ENCODE data around the gene KIAA1217. TPM values are rescaled to one million over a fixed set of nuclear protein-coding genes. Genes with fewer than 3 reads are reported as not detected.

The KIAA1217 gene
- total and polyA plus RNA-seq, 9 of the 15 experiments (the other 6 are each of a cell fraction or from before 2014, with no cell fraction given): 0.04 TPM; not detected in 8

DNA sequence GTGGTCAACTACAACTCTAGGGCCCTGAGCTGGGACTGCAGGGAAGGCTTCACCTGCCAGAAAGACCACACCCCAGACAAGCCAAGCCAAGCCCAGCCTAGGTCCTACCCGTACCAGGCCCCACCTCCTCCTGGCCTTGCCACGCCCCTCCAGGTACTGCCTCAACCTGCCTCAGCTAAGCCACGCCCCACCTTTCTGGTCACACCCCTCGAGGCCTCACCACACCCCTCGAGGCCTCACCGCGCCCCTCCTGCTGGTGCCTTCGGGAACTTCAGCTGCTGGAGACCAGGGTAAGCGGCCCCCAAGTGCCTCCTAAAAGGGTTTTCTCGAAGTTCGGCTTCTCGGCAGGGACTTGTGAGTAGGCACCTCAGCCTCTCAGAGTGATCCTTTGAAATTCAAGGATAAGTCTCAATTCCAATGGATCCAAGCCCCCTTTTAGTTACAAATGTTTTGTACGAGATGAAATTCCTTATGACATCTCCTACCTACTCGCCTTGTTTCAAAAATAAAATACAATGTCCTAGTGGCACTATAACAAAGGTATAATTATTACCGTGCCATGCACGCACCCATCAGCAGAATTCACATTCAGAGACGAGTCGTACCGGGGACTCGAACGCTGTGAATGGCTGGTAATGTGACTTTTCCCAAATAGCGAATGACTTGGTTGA lies 343.5 kb downstream of the KIAA1217 start:
- Histone ChIP-seq H3K9ac (ENCODE audit: insufficient read depth in 1 of 2, low read depth in 2 of 2, low read length in 2 of 2) (no peak overlapping the region), H2AFZ (ENCODE audit: low read depth, low read length) (peak overlapping the region; percentile 72), H3K36me3 (ENCODE audit: control insufficient read depth, insufficient read depth, low read length) (no peaks in the 10 kb centered on the region), H3K4me1 (replicated peaks in 1 of 2; ENCODE audit: control insufficient read depth in 2 of 2, insufficient read depth in 2 of 2, low read length in 2 of 2) (peaks cover 4 to 5% of the 10 kb centered on the region in 2 experiments; a peak in 4 of 5 replicates), H4K20me1 (replicated peaks; ENCODE audit: control insufficient read depth, insufficient read depth, low read length) (no peaks in the 10 kb centered on the region), H3K4me3 (no peak overlapping the region), H3K9me1 (ENCODE audit: control insufficient read depth, insufficient read depth, low read length) (no peaks in the 10 kb centered on the region), H3K9me3 (replicated peaks; ENCODE audit: control insufficient read depth, insufficient read depth, low read depth, low read length) (no peaks in the 10 kb centered on the region), H3K79me2 (ENCODE audit: control insufficient read depth, insufficient read depth, low read length) (no peaks in the 10 kb centered on the region), H3K27me3 (ENCODE audit: control insufficient read depth in 2 of 2, insufficient read depth in 2 of 2, low read length in 2 of 2) (peaks cover 13 to 45% of the 10 kb centered on the region in 2 experiments; a peak in 4 of 5 replicates), H3K27ac (ENCODE audit: extremely low read depth, low read depth, low read length) (no peak overlapping the region), H3K4me2 (ENCODE audit: insufficient read depth, low read length) (peak overlapping the region; percentile 7; the same call in 1 of the 2 replicates)
- in situ Hi-C loops (cut with MboI) (no loop called here), intact Hi-C loops (cut with micrococcal nuclease) (no loop called here)
- BruUV-seq (replicated peaks): no TSS peak
- CTCF ChIA-PET (ENCODE audit: low intra/inter-chr PET ratio): interaction anchor here (0.6 kb wide), 1 partner anchor 34 kb away, joined by 3 read pairs; no protein-coding TSS in a partner anchor
- peak; percentile 93 for FAIRE-seq
- WGBS (ENCODE audit: insufficient coverage, low coverage, missing lambda C conversion rate): 16% methylated on average over 21 of the region's 22 CpGs
- peak; percentile 97 for ATAC-seq
- DNase-seq (ENCODE audit: extremely low read depth in 1 of 4, low spot score in 3 of 4): peak; percentile 85 to 97 (median 92)
- POLR2A ChIA-PET: interaction anchor here (0.6 to 0.8 kb wide), 2 partner anchors 17 to 308 kb away, joined by 3 to 4 read pairs; no protein-coding TSS in a partner anchor
- TF ChIP-seq STAT5A (IDR thresholded peaks at IDR 0.05; ENCODE audit: borderline replicate concordance, low read length): no peak
- TF ChIP-seq ZNF57 (CRISPR knock-in tag; IDR thresholded peaks at IDR 0.05): no peak
- no peak for TF ChIP-seq CCAR2 (IDR thresholded peaks at IDR 0.05; ENCODE audit: low read depth, low read length)
- TF ChIP-seq ZBTB7A (IDR thresholded peaks at IDR 0.05; ENCODE audit: borderline replicate concordance, control insufficient read depth, low read depth, low read length): 0 out of 2 replicates have a peak, but pooled peaks have one; percentile 19
- TF ChIP-seq CHD4 (IDR thresholded peaks at IDR 0.05; ENCODE audit: insufficient read depth, insufficient replicate concordance, low read depth, low read length, poor library complexity, severe bottlenecking): no peak
- TF ChIP-seq, protein P1, sequence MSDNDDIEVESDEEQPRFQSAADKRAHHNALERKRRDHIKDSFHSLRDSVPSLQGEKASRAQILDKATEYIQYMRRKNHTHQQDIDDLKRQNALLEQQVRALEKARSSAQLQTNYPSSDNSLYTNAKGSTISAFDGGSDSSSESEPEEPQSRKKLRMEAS (CRISPR knock-in tag; IDR thresholded peaks at IDR 0.05): no peak
- TF ChIP-seq, protein P2, sequence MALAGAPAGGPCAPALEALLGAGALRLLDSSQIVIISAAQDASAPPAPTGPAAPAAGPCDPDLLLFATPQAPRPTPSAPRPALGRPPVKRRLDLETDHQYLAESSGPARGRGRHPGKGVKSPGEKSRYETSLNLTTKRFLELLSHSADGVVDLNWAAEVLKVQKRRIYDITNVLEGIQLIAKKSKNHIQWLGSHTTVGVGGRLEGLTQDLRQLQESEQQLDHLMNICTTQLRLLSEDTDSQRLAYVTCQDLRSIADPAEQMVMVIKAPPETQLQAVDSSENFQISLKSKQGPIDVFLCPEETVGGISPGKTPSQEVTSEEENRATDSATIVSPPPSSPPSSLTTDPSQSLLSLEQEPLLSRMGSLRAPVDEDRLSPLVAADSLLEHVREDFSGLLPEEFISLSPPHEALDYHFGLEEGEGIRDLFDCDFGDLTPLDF (CRISPR knock-in tag; IDR thresholded peaks at IDR 0.05): no peak
- no peak for TF ChIP-seq GTF2F1 (IDR thresholded peaks at IDR 0.05; ENCODE audit: low read depth, low read length)
- no peak for TF ChIP-seq PURB (CRISPR knock-in tag; IDR thresholded peaks at IDR 0.05; ENCODE audit: low read depth)
- TF ChIP-seq SMC3 (conservative IDR thresholded peaks at IDR 0.05; ENCODE audit: insufficient read depth, low read depth, low read length): 0 out of 2 replicates have a peak, but pooled peaks have one; percentile 32
- TF ChIP-seq HMGN3 (IDR thresholded peaks at IDR 0.05; ENCODE audit: borderline replicate concordance, extremely low read depth, insufficient read length, low read depth, low read length): peak; percentile 37
- TF ChIP-seq POLR2H (tag; IDR thresholded peaks at IDR 0.05; ENCODE audit: low read depth): no peak
- TF ChIP-seq PRMT5 (CRISPR knock-in tag; IDR thresholded peaks at IDR 0.05): no peak
- TF ChIP-seq ZNF696 (CRISPR knock-in tag; conservative IDR thresholded peaks at IDR 0.05): no peak
- no peak for TF ChIP-seq ZNF41 (CRISPR knock-in tag; conservative IDR thresholded peaks at IDR 0.05)
- TF ChIP-seq, protein P3, sequence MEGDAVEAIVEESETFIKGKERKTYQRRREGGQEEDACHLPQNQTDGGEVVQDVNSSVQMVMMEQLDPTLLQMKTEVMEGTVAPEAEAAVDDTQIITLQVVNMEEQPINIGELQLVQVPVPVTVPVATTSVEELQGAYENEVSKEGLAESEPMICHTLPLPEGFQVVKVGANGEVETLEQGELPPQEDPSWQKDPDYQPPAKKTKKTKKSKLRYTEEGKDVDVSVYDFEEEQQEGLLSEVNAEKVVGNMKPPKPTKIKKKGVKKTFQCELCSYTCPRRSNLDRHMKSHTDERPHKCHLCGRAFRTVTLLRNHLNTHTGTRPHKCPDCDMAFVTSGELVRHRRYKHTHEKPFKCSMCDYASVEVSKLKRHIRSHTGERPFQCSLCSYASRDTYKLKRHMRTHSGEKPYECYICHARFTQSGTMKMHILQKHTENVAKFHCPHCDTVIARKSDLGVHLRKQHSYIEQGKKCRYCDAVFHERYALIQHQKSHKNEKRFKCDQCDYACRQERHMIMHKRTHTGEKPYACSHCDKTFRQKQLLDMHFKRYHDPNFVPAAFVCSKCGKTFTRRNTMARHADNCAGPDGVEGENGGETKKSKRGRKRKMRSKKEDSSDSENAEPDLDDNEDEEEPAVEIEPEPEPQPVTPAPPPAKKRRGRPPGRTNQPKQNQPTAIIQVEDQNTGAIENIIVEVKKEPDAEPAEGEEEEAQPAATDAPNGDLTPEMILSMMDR (IDR thresholded peaks at IDR 0.05 in 2 of 3, conservative IDR thresholded peaks at IDR 0.05 in 1 of 3; ENCODE audit: insufficient read depth in 2 of 3, low read depth in 1 of 3, low read length in 3 of 3): peak; percentile 69 to 85 (median 77)
- no peak for TF ChIP-seq KAT2B (IDR thresholded peaks at IDR 0.05; ENCODE audit: low read depth, low read length)
- no peak for TF ChIP-seq SRSF9 (IDR thresholded peaks at IDR 0.05; ENCODE audit: borderline replicate concordance, low read depth, low read length)
- TF ChIP-seq HDAC1 (IDR thresholded peaks at IDR 0.05): no peak
